Testis (tissue), 2 donors: ENCODE measurements around the gene SGK2.

Experiments
- CTCF ChIP-seq, 3 experiments: fragments of 450-650 bp in 2 of 3; fragments of 200-600 bp in 1 of 3; sonication (generic) in 1 of 3; IDR thresholded peaks; one replicate each; pipeline ENCODE4 v1.5.1; 2016 to 2019; ENCODE audit warnings: antibody characterized with exemption in 3 of 3, mild to moderate bottlenecking in 2 of 3, moderate library complexity in 1 of 3
- POLR2A ChIP-seq: fragments of 450-650 bp; IDR thresholded peaks from one replicate; pipeline ENCODE4 v1.6.1; 2017; ENCODE audit warnings: antibody characterized with exemption, mild to moderate bottlenecking, moderate library complexity

- TF ChIP-seq CTCF (IDR thresholded peaks at IDR 0.05) (no peak), POLR2A (no peak)
These were observed 5.6 kb downstream of the SGK2 start for GRCh38 chr20:43564455-43564854.
